Nephron progenitor cell (in vitro differentiated cells): ENCODE measurements around the gene NDUFB2.
"Not testable (repeated sequence)": the region's sequence is repeated elsewhere in the genome, so short reads cannot be mapped to it uniquely, and the experiment has no call there.

Experiments used
- DNase-seq: peaks from one replicate; pipeline ENCODE4 v3.0.0; 2021
- H3K27ac Mint-ChIP-seq: 2 replicates; pipeline ENCODE4 v1.8.0; 2021; ENCODE audit warnings: mild to moderate bottlenecking, moderate library complexity, mixed read lengths
- H3K27me3 Mint-ChIP-seq: 2 replicates; pipeline ENCODE4 v1.8.0; 2021; ENCODE audit warnings: mild to moderate bottlenecking, low read depth, mixed read lengths; ENCODE audit not compliant: poor library complexity
- H3K36me3 Mint-ChIP-seq: 2 replicates; pipeline ENCODE4 v1.8.0; 2021; ENCODE audit warnings: low read depth, mixed read lengths
- H3K4me1 Mint-ChIP-seq: 2 replicates; pipeline ENCODE4 v1.8.0; 2021; ENCODE audit warnings: mixed read lengths
- H3K4me3 Mint-ChIP-seq: 2 replicates; pipeline ENCODE4 v1.8.0; 2021; ENCODE audit warnings: mild to moderate bottlenecking, moderate library complexity, mixed read lengths
- H3K9me3 Mint-ChIP-seq: 2 replicates; pipeline ENCODE4 v1.8.0; 2021; ENCODE audit warnings: mild to moderate bottlenecking, moderate library complexity, mixed read lengths
- CTCF ChIP-seq: fragments of 200-600 bp; sonication (generic); IDR thresholded peaks from 2 replicates; pipeline ENCODE4 v1.5.0; 2021; ENCODE audit warnings: antibody characterized with exemption

NDUFB2 gene

GRCh38 chr7:140659856-140660255 lies 36.7 kb upstream of the NDUFB2 start:
- H3K27me3 Mint-ChIP-seq, result peaks cover 22% of the 10 kb centered on the region
- no peak for DNase-seq
- TF ChIP-seq CTCF, result no peak

DNA sequence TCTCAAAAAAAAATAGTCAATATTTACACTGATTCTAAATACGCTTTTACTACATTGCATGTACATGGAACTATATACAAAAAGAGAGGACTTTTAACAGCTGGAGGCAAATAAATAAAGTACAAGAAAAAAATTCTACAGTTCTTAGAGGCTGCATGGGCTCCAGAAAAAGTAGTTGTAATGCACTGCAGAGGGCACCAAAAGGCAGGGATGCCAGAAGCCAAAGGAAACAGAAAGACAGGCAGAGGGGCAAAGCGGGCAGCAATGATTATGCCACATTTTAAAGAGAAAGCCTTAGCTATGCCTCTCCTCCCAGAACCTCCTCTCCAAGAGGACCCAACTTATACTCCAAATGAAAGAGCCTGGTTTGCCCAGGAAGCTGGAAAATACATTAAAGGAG lies 35.4 kb upstream of the NDUFB2 start:
- no peaks in the 10 kb centered on the region for H3K9me3 Mint-ChIP-seq
- peaks cover 19% of the 10 kb centered on the region for H3K4me1 Mint-ChIP-seq
- no peaks in the 10 kb centered on the region for H3K36me3 Mint-ChIP-seq
- peaks cover 20% of the 10 kb centered on the region for H3K27me3 Mint-ChIP-seq
- H3K27ac Mint-ChIP-seq, result no peak overlapping the region
- no peak overlapping the region for H3K4me3 Mint-ChIP-seq
- no peak for TF ChIP-seq CTCF
- DNase-seq, result no peak

More at GRCh38 chr7:140659856-140660255, 36.7 kb upstream of the NDUFB2 start:
- peaks cover 24% of the 10 kb centered on the region for H3K4me1 Mint-ChIP-seq
- H3K27ac Mint-ChIP-seq, result no peak overlapping the region
- H3K9me3 Mint-ChIP-seq, result no peaks in the 10 kb centered on the region
- no peak overlapping the region for H3K4me3 Mint-ChIP-seq
- no peaks in the 10 kb centered on the region for H3K36me3 Mint-ChIP-seq

DNA sequence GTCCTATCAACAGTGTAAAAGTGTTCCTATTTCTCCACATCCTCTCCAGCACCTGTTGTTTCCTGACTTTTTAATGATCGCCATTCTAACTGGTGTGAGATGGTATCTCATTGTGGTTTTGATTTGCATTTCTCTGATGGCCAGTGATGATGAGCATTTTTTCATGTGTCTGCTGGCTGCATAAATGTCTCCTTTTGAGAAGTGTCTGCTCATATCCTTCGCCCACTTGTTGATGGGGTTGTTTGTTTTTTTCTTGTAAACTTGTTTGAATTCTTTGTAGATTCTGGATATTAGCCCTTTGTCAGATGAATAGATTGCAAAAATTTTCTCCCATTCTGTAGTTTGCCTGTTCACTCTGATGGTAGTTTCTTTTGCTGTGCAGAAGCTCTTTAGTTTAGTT lies 33.6 kb upstream of the NDUFB2 start:
- H3K4me1 Mint-ChIP-seq, H3K27ac Mint-ChIP-seq, H3K36me3 Mint-ChIP-seq, H3K9me3 Mint-ChIP-seq, DNase-seq, H3K4me3 Mint-ChIP-seq: not testable (repeated sequence)
- peaks cover 18% of the 10 kb centered on the region for H3K27me3 Mint-ChIP-seq

GRCh38 chr7:140667476-140667875 lies 29.0 kb upstream of the NDUFB2 start:
- Mint-ChIP-seq H3K27ac (no peak overlapping the region), H3K9me3 (no peaks in the 10 kb centered on the region), H3K4me3 (no peak overlapping the region), H3K36me3 (no peaks in the 10 kb centered on the region), H3K4me1 (peaks cover 16% of the 10 kb centered on the region), H3K27me3 (peaks cover 23% of the 10 kb centered on the region)
- TF ChIP-seq CTCF, result no peak
- DNase-seq, result no peak

GRCh38 chr7:140668641-140669040 lies 27.9 kb upstream of the NDUFB2 start:
- no peak for DNase-seq
- no peak overlapping the region for H3K4me3 Mint-ChIP-seq
- H3K9me3 Mint-ChIP-seq, result no peaks in the 10 kb centered on the region
- H3K27ac Mint-ChIP-seq, result no peak overlapping the region
- no peak for TF ChIP-seq CTCF
- peaks cover 22% of the 10 kb centered on the region for H3K27me3 Mint-ChIP-seq
- peaks cover 18% of the 10 kb centered on the region for H3K4me1 Mint-ChIP-seq
- no peaks in the 10 kb centered on the region for H3K36me3 Mint-ChIP-seq

DNA sequence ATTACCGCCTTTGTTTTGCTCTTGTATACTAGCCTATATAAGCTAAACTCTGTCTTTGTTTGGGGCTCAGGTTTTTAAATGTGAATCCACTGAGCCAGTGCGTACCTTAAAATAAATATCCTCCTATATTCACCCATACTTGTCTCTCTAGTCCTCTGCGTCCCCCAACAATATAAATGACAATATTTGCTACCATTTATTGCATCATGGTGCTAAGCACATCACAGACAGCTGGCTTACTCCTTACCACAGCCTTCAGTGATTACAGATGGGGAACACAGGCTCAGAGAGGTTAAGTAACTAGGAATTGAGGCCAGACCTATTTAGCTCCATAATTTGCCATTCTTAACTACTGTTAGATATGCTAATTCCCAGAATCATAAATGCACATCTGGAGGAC lies 27.2 kb upstream of the NDUFB2 start:
- Mint-ChIP-seq H3K4me3 (no peak overlapping the region), H3K27me3 (peaks cover 28% of the 10 kb centered on the region), H3K9me3 (no peaks in the 10 kb centered on the region), H3K4me1 (peaks cover 24% of the 10 kb centered on the region), H3K36me3 (no peaks in the 10 kb centered on the region), H3K27ac (no peak overlapping the region)
- no peak for DNase-seq
- no peak for TF ChIP-seq CTCF

- not testable (repeated sequence) for DNase-seq, H3K36me3 Mint-ChIP-seq, H3K27ac Mint-ChIP-seq, H3K9me3 Mint-ChIP-seq, H3K4me3 Mint-ChIP-seq
- Mint-ChIP-seq H3K27me3 (peaks cover 33% of the 10 kb centered on the region), H3K4me1 (peaks cover 28% of the 10 kb centered on the region)
These were observed 26.6 kb upstream of the NDUFB2 start for GRCh38 chr7:140669862-140670261.
